DMS79 (cell line): Measurements from ENCODE around the gene BICDL1.
"Not testable (repeated sequence)": the region's sequence is repeated elsewhere in the genome, so short reads cannot be mapped to it uniquely, and the experiment has no call there.

ENCODE experiments used
- DNase-seq: peaks from one replicate; lab custom pipeline; 2025; lab: John Stamatoyannopoulos, UW

The BICDL1 gene

DNA sequence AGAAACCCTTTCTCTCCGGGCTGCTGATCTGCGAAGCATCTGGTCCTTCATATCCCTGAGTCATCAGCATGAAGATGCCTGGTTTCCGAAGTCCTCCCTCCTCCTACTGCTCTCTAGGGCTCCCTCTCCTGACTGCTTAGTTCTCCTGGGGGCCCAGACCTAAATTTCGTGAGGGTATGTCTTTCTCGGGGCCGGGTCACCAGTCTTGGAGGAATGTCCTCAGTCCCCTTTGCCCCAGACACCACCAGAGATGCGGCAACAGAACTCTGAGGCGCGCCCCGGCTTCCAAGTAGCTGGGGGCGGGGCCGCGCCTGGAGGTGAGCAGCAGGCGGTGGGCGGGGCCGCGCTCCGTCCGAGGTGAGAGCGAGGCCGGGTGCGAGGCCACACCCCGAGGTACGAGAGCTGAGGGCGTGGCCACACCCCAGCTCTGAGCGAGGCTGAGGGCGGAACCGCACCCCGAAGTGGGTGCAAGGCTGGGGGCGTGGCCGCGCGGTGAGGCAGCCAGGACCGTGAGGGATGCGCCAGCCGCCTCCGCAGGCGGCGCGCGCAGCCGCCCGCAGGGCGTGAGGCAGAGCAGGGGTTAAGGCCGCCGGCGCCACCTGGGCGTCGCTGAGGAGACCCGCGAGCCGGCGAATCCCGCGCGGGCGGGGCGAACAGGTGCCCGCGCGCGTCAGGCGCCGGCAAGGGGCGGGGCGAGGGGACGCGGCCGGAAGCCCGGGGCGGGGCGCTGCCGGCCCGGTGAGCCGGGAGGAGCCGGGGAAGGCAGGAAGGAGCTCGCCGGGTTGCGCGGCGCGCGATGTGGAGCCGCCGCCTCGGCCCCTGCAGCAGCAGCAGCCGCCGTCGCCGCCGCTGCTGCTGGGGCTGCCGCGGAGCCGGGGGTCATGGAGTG, at the start of gene BICDL1:
Gene BICDL1 (plus strand): TSS at position 765 of the 889 bp plus-strand sequence. CDS start 633 bp downstream, outside the sequence.
- DNase-seq: peak; percentile 96

- DNase-seq: no peak
Observed at GRCh38 chr12:119940897-119941296, 48.1 kb upstream of the BICDL1 start.

DNA sequence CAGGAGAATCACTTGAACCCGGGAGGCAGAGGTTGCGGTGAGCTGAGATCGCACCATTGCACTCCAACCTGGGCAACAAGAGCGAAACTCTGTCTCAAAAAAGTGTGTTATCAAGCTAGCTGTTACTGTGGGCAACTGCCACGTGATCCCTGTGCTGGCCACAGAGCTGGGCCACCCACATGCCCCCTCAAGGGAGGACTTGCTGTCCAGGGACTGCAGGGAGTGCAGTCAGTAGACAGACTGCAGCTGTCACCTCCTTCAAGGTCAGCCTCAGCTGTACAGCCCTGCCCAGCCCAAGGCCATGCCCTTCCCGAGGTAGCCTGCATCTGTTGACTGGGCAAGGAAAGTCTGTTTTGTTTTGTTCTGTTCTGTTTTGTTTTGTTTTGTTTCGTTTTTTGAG, 46.6 kb upstream of the BICDL1 start:
- DNase-seq: no peak

DNA sequence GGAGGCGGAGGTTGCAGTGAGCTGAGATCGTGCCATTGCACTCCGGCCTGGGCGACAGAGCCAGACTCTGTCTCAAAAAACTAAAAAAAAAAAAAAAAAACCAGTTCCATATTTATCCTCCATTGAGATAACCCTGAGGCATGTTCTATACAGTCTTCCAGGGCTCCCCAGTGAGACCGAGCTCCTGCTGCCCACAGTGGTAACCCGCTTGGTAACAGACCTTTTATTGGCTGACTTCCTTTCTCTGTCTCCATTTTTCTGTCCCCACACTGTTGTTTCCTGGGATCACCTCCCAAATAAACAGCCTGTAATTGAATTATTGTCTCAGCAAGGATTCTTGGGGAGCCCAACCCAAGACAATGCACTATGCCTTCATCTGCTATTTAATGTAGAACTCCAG, 42.8 kb upstream of the BICDL1 start:
- no peak for DNase-seq

DNA sequence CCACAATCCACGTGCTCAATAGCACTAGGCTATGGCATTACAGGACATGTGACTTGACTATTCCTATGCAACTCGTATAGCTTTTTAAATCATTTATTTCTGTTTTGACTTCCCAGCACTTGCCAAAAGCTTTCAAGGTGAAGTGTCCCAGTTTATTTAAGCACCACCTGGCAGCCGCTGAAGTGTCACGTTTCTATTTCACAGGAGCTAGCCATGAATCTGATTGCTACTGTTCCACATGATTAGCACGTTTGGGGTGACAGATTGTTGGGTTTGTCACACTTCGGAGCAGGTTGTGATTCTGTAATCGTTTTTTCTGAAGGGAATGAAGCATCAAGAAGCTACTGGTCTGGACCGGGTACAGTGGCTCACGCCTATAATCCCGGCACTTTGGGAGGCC, 39.9 kb upstream of the BICDL1 start:
- peak; percentile 66 for DNase-seq

- peak; percentile 28 for DNase-seq
Observed at GRCh38 chr12:119949594-119949993, 39.4 kb upstream of the BICDL1 start.

- no peak for DNase-seq
Observed at GRCh38 chr12:119956047-119956446, 33.0 kb upstream of the BICDL1 start.

- DNase-seq: no peak
Observed at GRCh38 chr12:119957135-119957534, 31.9 kb upstream of the BICDL1 start.

GRCh38 chr12:119959435-119959834, 29.6 kb upstream of the BICDL1 start:
- DNase-seq: no peak

- DNase-seq: no peak
Observed at GRCh38 chr12:119964123-119964522, 24.9 kb upstream of the BICDL1 start.

DNA sequence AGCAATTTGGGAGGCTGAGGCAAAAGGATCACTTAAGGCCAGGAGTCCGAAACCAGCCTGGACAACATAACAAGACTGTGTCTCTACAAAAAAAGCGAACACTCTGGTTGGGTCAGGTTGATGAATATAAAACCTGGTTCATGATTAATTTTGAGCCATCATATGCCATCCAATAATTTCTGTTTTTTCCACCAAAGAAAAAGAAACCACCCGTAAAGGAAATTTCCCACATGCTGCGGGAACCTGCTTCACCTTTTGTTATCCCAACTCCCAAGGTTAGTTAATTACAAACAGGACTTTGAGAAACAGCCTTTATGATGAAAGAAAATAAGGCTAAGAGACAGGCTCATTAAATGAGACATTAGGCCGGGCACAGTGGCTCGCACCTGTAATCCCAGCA, 24.1 kb upstream of the BICDL1 start:
- no peak for DNase-seq

GRCh38 chr12:119980242-119980641, 8.8 kb upstream of the BICDL1 start:
- DNase-seq: no peak

GRCh38 chr12:119980702-119981101, 8.3 kb upstream of the BICDL1 start:
- DNase-seq: not testable (repeated sequence)

DNA sequence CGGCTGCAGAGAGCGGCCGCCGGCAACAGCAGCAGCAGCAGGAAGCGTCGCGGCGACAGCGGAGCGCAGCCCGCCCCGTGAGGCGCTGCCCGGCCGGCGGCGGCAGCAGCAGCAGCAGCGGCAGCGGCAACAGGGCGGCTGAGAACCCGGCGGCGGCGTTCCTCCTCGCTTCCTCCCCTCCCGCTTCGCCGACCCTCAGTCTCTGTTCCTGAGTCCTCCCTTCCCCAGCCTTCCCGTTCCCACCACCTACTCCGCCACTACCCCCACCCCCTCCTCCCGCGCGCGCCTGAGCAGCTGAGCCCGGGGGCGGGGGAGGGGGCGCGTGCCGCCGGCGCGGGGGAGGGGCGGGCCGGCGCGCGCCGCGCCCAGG, 310 bp downstream of the BICDL1 start:
- no peak for DNase-seq

GRCh38 chr12:119989731-119990381, 820 bp downstream of the BICDL1 start:
- no peak for DNase-seq

- no peak for DNase-seq
Observed at GRCh38 chr12:119990382-119990874, 1.4 kb downstream of the BICDL1 start.

DNA sequence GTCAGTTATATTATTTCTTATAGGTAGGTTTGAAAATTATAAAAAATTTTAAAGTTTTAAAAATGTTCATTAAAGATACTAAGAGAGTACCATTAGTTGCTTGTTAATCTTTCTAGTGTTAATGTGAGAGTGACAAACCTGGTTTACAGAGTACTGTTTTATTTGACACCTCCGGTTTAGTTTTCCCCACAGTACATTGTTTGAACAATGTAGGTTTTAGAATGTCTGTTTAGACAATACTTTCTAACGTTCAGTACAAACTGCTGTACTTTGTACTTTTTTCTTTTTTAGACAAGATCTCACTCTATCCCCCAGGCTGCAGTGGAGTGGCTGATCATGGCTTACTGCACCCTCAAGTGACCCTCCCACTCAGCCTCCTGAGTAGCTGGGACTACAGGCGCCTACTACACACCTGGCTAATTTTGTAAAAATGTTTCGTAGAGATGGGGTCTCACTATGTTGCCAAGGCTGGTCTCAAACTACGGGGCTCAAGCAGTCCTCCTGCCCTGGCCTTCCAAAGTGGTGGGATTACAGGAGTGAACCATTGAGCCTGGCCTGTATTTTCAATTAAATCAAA, 3.2 kb downstream of the BICDL1 start:
- no peak for DNase-seq

- no peak for DNase-seq
Observed at GRCh38 chr12:119994892-119995658, 6.0 kb downstream of the BICDL1 start.

DNA sequence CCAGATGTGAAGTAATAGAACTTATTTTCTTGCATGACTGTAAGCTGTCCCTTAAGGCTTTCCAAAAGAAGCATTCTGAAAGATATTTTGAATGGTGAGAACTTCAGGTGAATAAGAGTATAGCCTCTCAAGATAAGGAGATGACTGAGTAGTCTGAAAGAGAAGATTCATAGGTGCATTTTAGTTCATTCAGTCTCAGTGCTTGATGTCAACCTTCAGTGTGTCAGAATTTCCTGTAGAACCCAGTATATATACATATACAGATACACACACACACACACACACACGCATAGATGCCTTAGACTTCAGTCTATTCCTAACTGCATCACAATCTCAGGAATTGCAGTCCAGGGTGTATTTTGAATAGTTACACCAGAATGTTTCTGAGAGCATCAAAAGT, 7.4 kb downstream of the BICDL1 start:
- DNase-seq: no peak

DNA sequence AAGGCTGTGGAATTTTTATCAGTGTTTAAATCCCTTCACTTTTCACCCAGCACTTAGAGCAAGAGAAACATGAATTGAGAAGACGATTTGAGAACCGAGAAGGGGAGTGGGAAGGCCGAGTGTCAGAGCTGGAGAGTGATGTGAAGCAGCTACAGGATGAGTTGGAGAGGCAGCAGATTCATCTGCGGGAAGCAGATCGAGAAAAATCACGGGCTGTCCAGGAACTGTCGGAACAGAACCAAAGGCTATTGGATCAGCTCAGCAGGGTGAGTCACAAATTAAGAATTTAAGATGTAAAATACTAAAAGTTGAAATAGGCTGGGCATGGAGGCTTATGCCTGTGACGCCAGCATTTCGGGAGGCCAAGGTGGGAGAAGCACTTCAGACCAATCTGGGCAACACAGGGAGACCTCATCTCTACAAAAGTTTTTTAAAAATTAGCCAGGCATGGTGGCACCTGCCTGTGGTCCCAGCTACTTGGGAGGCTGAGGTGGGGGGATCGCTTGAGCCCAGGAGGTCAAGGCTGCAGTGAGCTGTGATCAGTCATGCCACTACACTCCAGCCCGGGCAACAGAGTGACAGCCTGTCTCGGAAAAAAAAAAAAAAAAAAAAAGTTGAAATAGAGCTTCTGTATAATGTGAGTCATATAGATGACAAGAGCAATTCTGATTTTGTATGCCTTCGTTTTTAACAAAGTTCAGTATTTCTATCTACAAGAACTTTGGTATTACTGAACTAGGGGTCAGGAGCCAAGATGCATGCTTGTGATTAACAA, 9.6 kb downstream of the BICDL1 start:
- no peak for DNase-seq

DNA sequence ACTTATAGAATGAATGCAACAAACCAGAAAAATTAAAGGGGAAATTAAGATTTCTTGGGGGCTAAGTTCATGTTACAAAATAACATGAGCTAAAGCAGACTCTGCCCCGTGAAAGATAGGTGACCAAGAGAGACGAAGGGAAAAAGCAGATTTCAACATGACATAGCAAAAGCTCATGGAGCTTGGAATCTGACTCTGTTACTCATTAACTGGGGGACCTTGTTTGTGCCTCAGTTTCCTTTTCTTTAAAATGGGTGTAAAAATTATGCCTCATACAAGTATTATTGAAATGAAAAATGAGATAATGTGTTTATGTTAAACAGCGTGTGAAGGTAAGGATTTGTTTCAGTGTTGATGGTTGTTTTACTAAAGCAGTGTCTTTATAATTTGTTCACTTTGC, 11.5 kb downstream of the BICDL1 start:
- no peak for DNase-seq
